Liver (tissue), 9 donors: ENCODE data around the gene HOXD9. TPM values are rescaled to one million over a fixed set of nuclear protein-coding genes. Genes with fewer than 3 reads are reported as not detected.

ENCODE experiments used
- DNase-seq: peaks from one replicate; pipeline ENCODE4 v3.0.0-alpha.2; 2017; ENCODE audit warnings: low spot score
- H3K27ac ChIP-seq, 2 donors: one replicate each; pipeline ENCODE4 v1.7.0; 2013; ENCODE audit warnings: inconsistent platforms in 2 of 2, low read length in 2 of 2, control low read depth in 1 of 2, low read depth in 1 of 2, mild to moderate bottlenecking in 1 of 2
- H3K27me3 ChIP-seq, 4 donors: one replicate each; pipeline versions ENCODE4 v1.6.1 to v1.7.0; 2013; ENCODE audit warnings: low read length in 3 of 4, inconsistent platforms in 1 of 4, mild to moderate bottlenecking in 1 of 4, moderate library complexity in 1 of 4; ENCODE audit not compliant: control insufficient read depth in 4 of 4, insufficient read depth in 4 of 4
- H3K36me3 ChIP-seq, 4 donors: one replicate each; pipeline versions ENCODE4 v1.6.1 to v1.7.0; 2013; ENCODE audit warnings: low read length in 3 of 4, mild to moderate bottlenecking in 3 of 4, low read depth in 1 of 4, moderate library complexity in 1 of 4; ENCODE audit not compliant: control insufficient read depth in 4 of 4, insufficient read depth in 3 of 4
- H3K4me1 ChIP-seq, 4 donors: one replicate each; pipeline versions ENCODE4 v1.6.1 to v1.7.0; 2013; ENCODE audit warnings: low read length in 3 of 4, mild to moderate bottlenecking in 3 of 4, moderate library complexity in 1 of 4; ENCODE audit not compliant: control insufficient read depth in 4 of 4, insufficient read depth in 4 of 4
- H3K4me3 ChIP-seq, 3 donors: one replicate each; pipeline versions ENCODE4 v1.6.1 to v1.7.0; 2013; ENCODE audit warnings: low read length in 3 of 3, control low read depth in 1 of 3, low read depth in 1 of 3, mild to moderate bottlenecking in 1 of 3
- H3K9ac ChIP-seq, 2 donors: one replicate each; pipeline ENCODE4 v1.7.0; 2013; ENCODE audit warnings: low read length in 2 of 2, mild to moderate bottlenecking in 2 of 2, moderate library complexity in 2 of 2, control low read depth in 1 of 2, low read depth in 1 of 2
- H3K9me3 ChIP-seq, 4 donors: one replicate each; pipeline versions ENCODE4 v1.6.1 to v1.7.0; 2013; ENCODE audit warnings: low read length in 3 of 4; ENCODE audit not compliant: control insufficient read depth in 4 of 4
- ATF3 ChIP-seq: IDR thresholded peaks from 2 replicates; pipeline ENCODE4 v1.6.1; 2016; ENCODE audit warnings: antibody characterized with exemption
- CTCF ChIP-seq: fragments of 150-350 bp; IDR thresholded peaks from 2 replicates; pipeline ENCODE4 v1.5.1; 2017; ENCODE audit warnings: improper control_type of control experiment, low read depth, low read length; ENCODE audit not compliant: missing input control
- EGR1 ChIP-seq, 2 donors: IDR thresholded peaks; 2 replicates each; pipeline ENCODE4 v1.6.1; 2016 to 2018; ENCODE audit warnings: antibody characterized with exemption in 2 of 2, low read depth in 2 of 2
- FOXA1 ChIP-seq: IDR thresholded peaks from 2 replicates; pipeline ENCODE4 v1.6.1; 2016; ENCODE audit warnings: antibody characterized with exemption
- FOXA2 ChIP-seq: IDR thresholded peaks from 2 replicates; pipeline ENCODE4 v1.6.1; 2016; ENCODE audit warnings: antibody characterized with exemption
- GABPA ChIP-seq, 2 donors: IDR thresholded peaks in 1 of 2; conservative IDR thresholded peaks in 1 of 2; 2 replicates each; pipeline ENCODE4 v1.6.1; 2016; ENCODE audit warnings: antibody characterized with exemption in 2 of 2, mild to moderate bottlenecking in 1 of 2, moderate library complexity in 1 of 2
- HNF4A ChIP-seq, 2 donors: conservative IDR thresholded peaks; 2 replicates each; pipeline ENCODE4 v1.6.1; 2016; ENCODE audit warnings: antibody characterized with exemption in 2 of 2, mild to moderate bottlenecking in 2 of 2
- HNF4G ChIP-seq: IDR thresholded peaks from 2 replicates; pipeline ENCODE4 v1.6.1; 2016; ENCODE audit warnings: antibody characterized with exemption
- JUND ChIP-seq, 2 donors: IDR thresholded peaks; 2 replicates each; pipeline ENCODE4 v1.6.1; 2016; ENCODE audit warnings: antibody characterized with exemption in 2 of 2
- MAX ChIP-seq: IDR thresholded peaks from 2 replicates; pipeline ENCODE4 v1.6.1; 2016; ENCODE audit warnings: antibody characterized with exemption
- NR2F2 ChIP-seq: IDR thresholded peaks from 2 replicates; pipeline ENCODE4 v1.6.1; 2016; ENCODE audit warnings: antibody characterized with exemption
- RAD21 ChIP-seq, 2 donors: IDR thresholded peaks; 2 replicates each; pipeline ENCODE4 v1.6.1; 2016; ENCODE audit warnings: antibody characterized with exemption in 2 of 2, mild to moderate bottlenecking in 2 of 2
- REST ChIP-seq: IDR thresholded peaks from 2 replicates; pipeline ENCODE4 v1.6.1; 2016; ENCODE audit warnings: antibody characterized with exemption, mild to moderate bottlenecking
- RXRA ChIP-seq, 2 donors: IDR thresholded peaks; 2 replicates each; pipeline ENCODE4 v1.6.1; 2017 to 2018; ENCODE audit warnings: antibody characterized with exemption in 2 of 2, mild to moderate bottlenecking in 1 of 2
- SP1 ChIP-seq: IDR thresholded peaks from 2 replicates; pipeline ENCODE4 v1.6.1; 2018; ENCODE audit warnings: antibody characterized with exemption, mild to moderate bottlenecking
- TAF1 ChIP-seq: conservative IDR thresholded peaks from 2 replicates; pipeline ENCODE4 v1.6.1; 2016; ENCODE audit warnings: antibody characterized with exemption, mild to moderate bottlenecking
- YY1 ChIP-seq: IDR thresholded peaks from 2 replicates; pipeline ENCODE4 v1.6.1; 2016; ENCODE audit warnings: antibody characterized with exemption, mild to moderate bottlenecking
- ZBTB33 ChIP-seq: IDR thresholded peaks from 2 replicates; pipeline ENCODE4 v1.6.1; 2016; ENCODE audit warnings: antibody characterized with exemption
- WGBS: extraction: QIAGEN DNeasy Blood & Tissue Kit; methylation state at CpG from one replicate; pipeline ENCODE4 v1.1.7; 2013; 5-methylcytosine and 5-hydroxymethylcytosine counted together
- polyA plus RNA-seq, 2 donors: library from polyadenylated mRNA; stranded (reverse) in 1 of 2; unstranded in 1 of 2; fragments of 200-250 nt in 1 of 2; fragments of >200 nt in 1 of 2; fragmentation: Nextera tagmentation in 1 of 2; extraction: Ambion mirVana in 1 of 2; gene quantifications; one replicate each; pipeline versions ENCODE4 v1.2.1 to v1.2.3, GENCODE V29; 2013 to 2015
- total RNA-seq, 2 donors: library from RNA; depleted of rRNA; stranded (reverse); fragments of >200 nt; gene quantifications; one replicate each; pipeline ENCODE4 v1.2.3, GENCODE V29; 2014
- donor health status: healthy.
- donor health status: healthy.
- donor health status: healthy.
- donor health status: healthy.
- donor health status: healthy.

HOXD9 gene
- total and polyA plus RNA-seq, 4 donors = 0.07 TPM; not detected in 3

GRCh38 chr2:176157499-176158185, 35.1 kb downstream of the HOXD9 start:
- H3K9me3 ChIP-seq = peaks cover 0 to 4% (median 0%) of the 10 kb centered on the region in 4 donors
- no peak for DNase-seq
- H3K36me3 ChIP-seq = no peaks in the 10 kb centered on the region
- 8% methylated on average over 43 of the region's 43 CpGs for WGBS
- peaks cover 11 to 45% (median 24%) of the 10 kb centered on the region in 4 donors for H3K27me3 ChIP-seq
- H3K4me3 ChIP-seq = no peak overlapping the region
- no peak overlapping the region for H3K27ac ChIP-seq
- H3K9ac ChIP-seq = no peak overlapping the region
- H3K4me1 ChIP-seq = peaks cover 6 to 21% (median 10%) of the 10 kb centered on the region in 4 donors
- no peak for TF ChIP-seq TAF1
- no peak for TF ChIP-seq RAD21 (IDR thresholded peaks at IDR 0.05)
- no peak for TF ChIP-seq GABPA (IDR thresholded peaks at IDR 0.05 in 1 of 2, conservative IDR thresholded peaks at IDR 0.05 in 1 of 2)

GRCh38 chr2:176158186-176158591, 35.7 kb downstream of the HOXD9 start:
- DNase-seq = no peak
- no peaks in the 10 kb centered on the region for H3K36me3 ChIP-seq
- 6% methylated on average over 22 of the region's 22 CpGs for WGBS
- H3K27ac ChIP-seq = no peak overlapping the region
- no peak overlapping the region for H3K4me3 ChIP-seq
- peaks cover 6 to 21% (median 10%) of the 10 kb centered on the region in 4 donors for H3K4me1 ChIP-seq
- H3K9ac ChIP-seq = no peak overlapping the region
- no peak for TF ChIP-seq HNF4G
- no peak for TF ChIP-seq CTCF
- no peak for TF ChIP-seq YY1
- no peak for TF ChIP-seq GABPA (IDR thresholded peaks at IDR 0.05 in 1 of 2, conservative IDR thresholded peaks at IDR 0.05 in 1 of 2)
- no peak for TF ChIP-seq REST
- TF ChIP-seq EGR1 (IDR thresholded peaks at IDR 0.05; ENCODE audit: low read depth in 2 of 2) = no peak
- no peak for TF ChIP-seq FOXA1
- no peak for TF ChIP-seq TAF1
- TF ChIP-seq FOXA2 = no peak
- no peak for TF ChIP-seq JUND (IDR thresholded peaks at IDR 0.05)
- no peak for TF ChIP-seq SP1
- no peak for TF ChIP-seq RXRA (IDR thresholded peaks at IDR 0.05)
- TF ChIP-seq NR2F2 = no peak
- TF ChIP-seq MAX = no peak
- no peak for TF ChIP-seq HNF4A (conservative IDR thresholded peaks at IDR 0.05)
- no peak for TF ChIP-seq RAD21 (IDR thresholded peaks at IDR 0.05)
- no peak for TF ChIP-seq ATF3
- no peak for TF ChIP-seq ZBTB33
- peaks cover 0 to 4% (median 0%) of the 10 kb centered on the region in 4 donors for H3K9me3 ChIP-seq
- peaks cover 11 to 43% (median 24%) of the 10 kb centered on the region in 4 donors for H3K27me3 ChIP-seq
